Heart left ventricle (tissue), 13 donors: ENCODE data around the gene OR1S1.

ENCODE experiments used
- CTCF ChIP-seq, 12 donors: fragments of 200-600 bp; sonication (generic) in 4 of 12; IDR thresholded peaks; one replicate each; pipeline versions ENCODE4 v1.5.0 to v1.8.0; 2018 to 2022; ENCODE audit warnings: antibody characterized with exemption in 12 of 12, mild to moderate bottlenecking in 5 of 12
- POLR2A ChIP-seq, 2 donors: fragments of 450-650 bp; IDR thresholded peaks; one replicate each; pipeline ENCODE4 v1.6.1; 2017; ENCODE audit warnings: antibody characterized with exemption in 2 of 2, mild to moderate bottlenecking in 2 of 2, moderate library complexity in 2 of 2
- donor health status: ischemic (EF 13 %, LVEDD 7.1; RV severe dilation, severe dysfunction).
- donor health status: DM: no; HTN: yes; CAD: no.
- donor health status: DM: no; HTN: no; CAD: no.
- donor health status: ischemic (EF 25% LVEDD 6.9; RV normal size, moderate dysfunction).
- donor health status: ischemic (EF 25% LVEDD 5.7; RV mildly dilated, moderate dysfunction).
- donor health status: ischemic (EF 35%, LVEDD 5.7; RV mildly dilated, moderate dysfunction).
- donor health status: nonischemic (EF 11% LVEDD 7.7; RV severe dilation, severe dysfunction).
- donor health status: DM: yes; HTN: yes; CAD: no.
- donor health status: PGD.
- donor health status: ischemic (EF 29% LVEDD 5.4; RV normal size, mild dysfunction).
- donor health status: nonischemic (EF 23%, LVEDD 6.1; RV moderate dilation, normal function).

DNA sequence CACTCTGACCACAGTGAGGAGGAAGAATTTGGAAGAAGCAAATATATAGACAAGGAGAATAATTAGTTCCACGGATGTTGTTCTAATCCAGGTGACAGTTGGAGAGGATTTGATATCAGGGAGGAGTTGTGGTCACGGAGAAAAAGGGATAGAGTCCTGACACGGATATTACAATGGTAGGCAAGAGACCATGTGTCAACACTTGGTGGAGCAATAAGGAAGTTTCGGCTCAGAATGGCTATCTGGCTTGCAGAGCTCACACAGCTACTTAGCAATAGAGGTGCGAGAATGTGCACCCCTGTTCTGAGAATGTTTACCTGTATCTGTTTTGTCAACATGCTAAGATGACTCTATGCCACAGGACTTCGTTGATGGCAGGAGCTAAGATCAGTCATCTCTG, 34.1 kb upstream of the OR1S1 start:
- TF ChIP-seq POLR2A (IDR thresholded peaks at IDR 0.05) (no peak), CTCF (IDR thresholded peaks at IDR 0.05) (no peak)
